Fibroblast of lung (primary cell): ENCODE data around the gene ABHD15.

ENCODE experiments used
- EZH2 ChIP-seq: IDR thresholded peaks from 2 replicates; pipeline ENCODE4 v1.5.1; 2012; ENCODE audit warnings: low read length, control low read depth, mild to moderate bottlenecking; ENCODE audit errors: missing control alignments
- TF ChIP-seq, protein P1 (sequence below), 2 donors: IDR thresholded peaks in 1 of 2; conservative IDR thresholded peaks in 1 of 2; 1 replicate in 1 of 2; 2 replicates in 1 of 2; pipeline ENCODE4 v1.5.1; 2011 to 2012; ENCODE audit warnings: low read length in 2 of 2, control low read depth in 1 of 2, inconsistent platforms in 1 of 2, low read depth in 1 of 2, mild to moderate bottlenecking in 1 of 2

DNA sequence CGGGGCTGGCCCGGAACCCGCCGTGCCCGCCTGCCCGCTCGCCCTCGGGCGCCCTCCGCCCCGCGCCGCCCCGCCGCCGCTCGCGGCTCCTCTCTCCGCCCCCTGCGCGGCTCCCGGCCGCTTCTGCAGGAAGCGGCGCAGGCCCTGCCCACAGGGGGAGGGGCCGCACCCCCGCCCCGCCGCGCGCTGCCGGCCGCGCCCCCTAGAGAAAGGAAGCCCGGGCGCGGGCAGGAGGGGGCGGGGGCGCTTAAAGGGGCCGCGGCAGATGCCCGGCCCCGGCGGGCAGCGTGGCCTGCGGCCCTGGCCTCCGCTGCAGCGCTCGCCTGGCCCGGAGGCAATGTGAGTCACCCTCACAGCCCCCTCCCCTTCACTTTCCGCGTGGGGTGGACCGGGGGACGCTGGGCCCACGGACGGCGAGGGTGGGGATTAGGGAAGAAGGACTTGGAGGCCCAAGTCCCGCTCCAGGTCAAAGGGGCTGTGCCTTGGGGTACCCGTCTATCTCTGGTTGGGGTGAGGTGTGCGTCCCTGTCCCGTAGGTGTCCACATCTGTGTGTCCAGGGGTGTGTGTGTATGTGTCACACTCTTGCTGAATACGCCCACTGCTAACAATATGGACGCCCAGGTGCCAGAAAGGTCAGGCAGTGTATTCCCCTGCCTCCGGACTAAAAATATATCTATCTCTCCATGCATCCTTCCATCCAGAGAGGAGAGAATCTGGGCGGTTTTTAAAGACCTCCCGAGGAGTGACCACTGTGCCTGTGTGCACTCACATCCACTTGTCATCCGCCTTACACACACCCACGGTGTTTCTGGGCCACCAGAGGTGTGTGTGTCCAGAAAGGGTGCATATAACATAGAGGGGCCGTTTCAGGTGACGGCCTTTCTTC is 22.9 kb upstream of the ABHD15 start, which contains the start of gene GIT1:
- TF ChIP-seq, protein P1, sequence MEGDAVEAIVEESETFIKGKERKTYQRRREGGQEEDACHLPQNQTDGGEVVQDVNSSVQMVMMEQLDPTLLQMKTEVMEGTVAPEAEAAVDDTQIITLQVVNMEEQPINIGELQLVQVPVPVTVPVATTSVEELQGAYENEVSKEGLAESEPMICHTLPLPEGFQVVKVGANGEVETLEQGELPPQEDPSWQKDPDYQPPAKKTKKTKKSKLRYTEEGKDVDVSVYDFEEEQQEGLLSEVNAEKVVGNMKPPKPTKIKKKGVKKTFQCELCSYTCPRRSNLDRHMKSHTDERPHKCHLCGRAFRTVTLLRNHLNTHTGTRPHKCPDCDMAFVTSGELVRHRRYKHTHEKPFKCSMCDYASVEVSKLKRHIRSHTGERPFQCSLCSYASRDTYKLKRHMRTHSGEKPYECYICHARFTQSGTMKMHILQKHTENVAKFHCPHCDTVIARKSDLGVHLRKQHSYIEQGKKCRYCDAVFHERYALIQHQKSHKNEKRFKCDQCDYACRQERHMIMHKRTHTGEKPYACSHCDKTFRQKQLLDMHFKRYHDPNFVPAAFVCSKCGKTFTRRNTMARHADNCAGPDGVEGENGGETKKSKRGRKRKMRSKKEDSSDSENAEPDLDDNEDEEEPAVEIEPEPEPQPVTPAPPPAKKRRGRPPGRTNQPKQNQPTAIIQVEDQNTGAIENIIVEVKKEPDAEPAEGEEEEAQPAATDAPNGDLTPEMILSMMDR (conservative IDR thresholded peaks at IDR 0.05 in 1 of 2, IDR thresholded peaks at IDR 0.05 in 1 of 2; ENCODE audit: low read depth in 1 of 2, low read length in 2 of 2), result no peak
- TF ChIP-seq EZH2, result no peak
